ENCODE measurements around the gene ZNF266. TPM values are rescaled to one million over a fixed set of nuclear protein-coding genes. Genes with fewer than 3 reads are reported as not detected.

Gene ZNF266
- polyA plus RNA-seq, 1 donor, result 62.6 TPM

DNA sequence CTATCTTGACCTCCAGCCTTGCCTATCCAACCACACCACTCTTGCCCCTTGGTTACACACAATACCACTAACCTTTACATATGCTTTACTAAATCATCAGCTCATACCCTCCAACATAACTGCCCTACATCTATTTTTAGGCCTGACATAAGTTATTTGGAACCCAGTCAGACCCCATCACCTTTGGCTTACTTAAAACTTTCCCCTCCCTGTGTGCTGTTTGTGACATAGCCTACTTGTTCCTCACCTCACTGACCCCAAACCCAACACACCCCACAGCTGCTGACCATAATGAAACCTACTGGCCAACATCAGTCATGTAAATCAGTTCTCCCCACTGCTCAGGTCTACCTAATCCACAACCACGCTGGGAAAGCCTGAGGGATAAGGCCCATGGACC lies 4.9 kb downstream of the ZNF266 start:
- peaks cover 5% of the 10 kb centered on the region for H3K9me3 ChIP-seq (ENCODE audit: control insufficient read depth, low read depth, low read length)
- H3K27me3 ChIP-seq (ENCODE audit: control insufficient read depth, insufficient read depth, low read length), result no peaks in the 10 kb centered on the region
- no peak for DNase-seq
- WGBS (ENCODE audit: insufficient coverage, low lambda C conversion rate), result no CpG with 5 or more reads among the region's 1 CpG
- peaks cover 44% of the 10 kb centered on the region for H3K36me3 ChIP-seq (ENCODE audit: control insufficient read depth, insufficient read depth, low read length)
- no peak overlapping the region for H3K4me3 ChIP-seq (ENCODE audit: low read length)
- no peaks in the 10 kb centered on the region for H3K4me1 ChIP-seq (ENCODE audit: control insufficient read depth, insufficient read depth, low read length)
- H3K27ac ChIP-seq (ENCODE audit: low read length), result no peak overlapping the region

DNA sequence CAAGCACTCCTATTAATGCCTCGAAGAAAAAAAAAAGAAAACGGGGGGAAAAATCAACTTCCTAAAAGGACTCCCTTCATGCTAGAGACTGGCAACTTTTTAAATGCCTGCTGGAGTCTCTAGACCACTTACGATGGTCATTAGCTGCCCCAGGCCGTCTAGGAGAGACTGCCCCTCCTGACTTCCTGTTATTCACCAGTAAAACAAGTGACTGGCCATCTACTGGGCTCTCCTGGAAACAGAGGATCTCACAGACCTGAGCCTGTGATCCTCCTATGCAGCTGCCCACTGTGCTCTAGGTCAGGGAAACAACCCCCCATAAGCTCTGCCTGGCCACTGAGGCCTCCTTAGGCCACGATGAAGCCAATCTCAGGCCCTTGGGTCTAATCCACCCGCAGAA lies 7.4 kb downstream of the ZNF266 start:
- DNase-seq, result no peak
- WGBS (ENCODE audit: insufficient coverage, low lambda C conversion rate), result 100% methylated on average over 2 of the region's 6 CpGs
- Histone ChIP-seq H3K9me3 (ENCODE audit: control insufficient read depth, low read depth, low read length) (peaks cover 8% of the 10 kb centered on the region), H3K4me1 (ENCODE audit: control insufficient read depth, insufficient read depth, low read length) (no peaks in the 10 kb centered on the region), H3K27ac (ENCODE audit: low read length) (no peak overlapping the region), H3K4me3 (ENCODE audit: low read length) (no peak overlapping the region), H3K27me3 (ENCODE audit: control insufficient read depth, insufficient read depth, low read length) (no peaks in the 10 kb centered on the region), H3K36me3 (ENCODE audit: control insufficient read depth, insufficient read depth, low read length) (peaks cover 61% of the 10 kb centered on the region)

DNA sequence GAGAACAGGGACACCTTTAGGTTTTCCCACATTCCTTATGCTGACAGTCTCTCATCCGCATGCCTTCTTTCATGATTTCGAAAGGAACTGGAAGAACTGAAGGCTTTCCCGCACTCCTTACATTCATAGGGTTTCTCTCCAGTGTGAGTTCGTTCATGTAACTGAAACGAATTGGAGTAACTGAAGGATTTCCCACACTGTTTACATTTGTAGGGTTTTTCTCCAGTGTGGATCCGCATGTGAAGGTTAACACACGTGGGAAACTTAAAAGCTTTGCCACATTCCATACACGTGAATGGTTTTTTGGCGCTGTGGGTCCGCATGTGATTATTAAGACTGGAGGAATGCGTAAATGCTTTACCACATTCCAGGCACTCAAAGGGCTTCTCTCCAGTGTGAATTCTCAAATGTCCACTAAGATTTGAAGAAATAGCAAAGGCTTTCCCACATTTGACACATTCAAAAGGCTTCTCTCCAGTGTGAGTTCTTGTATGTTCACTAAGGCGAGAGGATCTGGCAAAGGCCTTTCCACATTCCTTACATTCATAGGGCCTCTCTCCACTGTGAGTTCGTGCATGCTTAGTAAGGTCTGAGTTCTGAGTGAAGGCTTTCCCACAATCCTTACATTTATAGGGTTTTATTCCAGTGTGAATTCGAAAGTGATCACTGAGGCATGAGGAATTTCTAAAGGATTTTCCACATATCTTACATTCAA lies 22.0 kb downstream of the ZNF266 start:
- Histone ChIP-seq H3K27ac (ENCODE audit: low read length) (no peak overlapping the region), H3K4me3 (ENCODE audit: low read length) (no peak overlapping the region), H3K9me3 (ENCODE audit: control insufficient read depth, low read depth, low read length) (peaks cover 49% of the 10 kb centered on the region), H3K4me1 (ENCODE audit: control insufficient read depth, insufficient read depth, low read length) (no peaks in the 10 kb centered on the region), H3K27me3 (ENCODE audit: control insufficient read depth, insufficient read depth, low read length) (no peaks in the 10 kb centered on the region), H3K36me3 (ENCODE audit: control insufficient read depth, insufficient read depth, low read length) (peaks cover 52% of the 10 kb centered on the region)
- 100% methylated on average over 5 of the region's 14 CpGs for WGBS (ENCODE audit: insufficient coverage, low lambda C conversion rate)
- no peak for DNase-seq

DNA sequence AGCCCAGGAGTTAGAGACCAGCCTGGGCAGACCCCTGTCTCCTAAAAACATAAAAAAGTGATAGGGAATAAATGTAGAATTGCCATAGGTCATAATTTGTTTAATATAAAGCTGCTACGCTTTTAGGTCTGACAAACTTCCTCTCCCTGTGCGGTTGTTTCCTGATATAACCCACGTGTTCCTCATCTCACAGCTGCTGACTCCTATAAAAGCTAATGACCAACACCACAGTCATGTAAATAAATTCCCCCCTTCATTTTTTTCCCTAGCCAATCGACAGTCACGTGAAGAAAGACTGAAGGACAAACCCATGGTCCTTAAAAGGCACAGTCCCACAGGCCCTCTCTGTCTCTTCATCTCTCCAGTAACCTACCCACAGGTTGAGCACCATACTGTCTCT lies 27.5 kb downstream of the ZNF266 start:
- DNase-seq, result no peak
- H3K36me3 ChIP-seq (ENCODE audit: control insufficient read depth, insufficient read depth, low read length), result peaks cover 5% of the 10 kb centered on the region
- no peak overlapping the region for H3K4me3 ChIP-seq (ENCODE audit: low read length)
- H3K9me3 ChIP-seq (ENCODE audit: control insufficient read depth, low read depth, low read length), result peaks cover 46% of the 10 kb centered on the region
- WGBS (ENCODE audit: insufficient coverage, low lambda C conversion rate), result 80% methylated on average over 1 of the region's 5 CpGs
- no peak overlapping the region for H3K27ac ChIP-seq (ENCODE audit: low read length)
- H3K4me1 ChIP-seq (ENCODE audit: control insufficient read depth, insufficient read depth, low read length), result peaks cover 4% of the 10 kb centered on the region
- H3K27me3 ChIP-seq (ENCODE audit: control insufficient read depth, insufficient read depth, low read length), result no peaks in the 10 kb centered on the region

DNA sequence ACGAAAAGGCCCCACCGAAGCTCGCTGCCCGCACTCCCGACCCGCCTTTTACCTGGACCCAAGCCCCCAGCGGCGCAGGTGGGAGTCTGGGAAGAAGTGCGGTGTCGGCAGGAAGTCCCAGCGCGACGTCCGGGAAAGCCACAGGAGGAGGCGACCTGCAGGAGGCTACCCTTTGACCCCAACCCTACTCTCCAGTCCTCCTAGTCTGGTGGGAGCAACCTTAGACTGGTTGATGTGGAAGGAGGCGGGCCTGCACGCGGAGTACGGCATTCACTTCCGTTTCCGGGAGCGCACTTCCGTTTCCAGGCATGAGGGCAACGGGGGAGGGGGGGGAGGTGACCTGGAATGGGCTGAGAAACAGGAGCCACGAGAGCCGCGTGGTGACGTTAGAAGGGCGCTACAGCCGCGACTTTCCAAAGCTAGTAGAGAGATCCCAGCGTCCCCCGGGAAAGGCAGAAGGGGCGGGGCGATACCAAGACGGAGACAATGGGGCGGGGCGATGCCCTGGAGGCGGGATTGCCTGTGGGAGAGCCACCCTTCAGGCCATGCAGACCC lies 28.5 kb downstream of the ZNF266 start:
- peaks cover 4% of the 10 kb centered on the region for H3K4me1 ChIP-seq (ENCODE audit: control insufficient read depth, insufficient read depth, low read length)
- H3K27ac ChIP-seq (ENCODE audit: low read length), result no peak overlapping the region
- WGBS (ENCODE audit: insufficient coverage, low lambda C conversion rate), result no CpG with 5 or more reads among the region's 39 CpGs
- no peaks in the 10 kb centered on the region for H3K27me3 ChIP-seq (ENCODE audit: control insufficient read depth, insufficient read depth, low read length)
- peak overlapping the region; percentile 58 for H3K4me3 ChIP-seq (ENCODE audit: low read length)
- peaks cover 39% of the 10 kb centered on the region for H3K9me3 ChIP-seq (ENCODE audit: control insufficient read depth, low read depth, low read length)
- no peaks in the 10 kb centered on the region for H3K36me3 ChIP-seq (ENCODE audit: control insufficient read depth, insufficient read depth, low read length)
- peak; percentile 71 to 83 for DNase-seq

DNA sequence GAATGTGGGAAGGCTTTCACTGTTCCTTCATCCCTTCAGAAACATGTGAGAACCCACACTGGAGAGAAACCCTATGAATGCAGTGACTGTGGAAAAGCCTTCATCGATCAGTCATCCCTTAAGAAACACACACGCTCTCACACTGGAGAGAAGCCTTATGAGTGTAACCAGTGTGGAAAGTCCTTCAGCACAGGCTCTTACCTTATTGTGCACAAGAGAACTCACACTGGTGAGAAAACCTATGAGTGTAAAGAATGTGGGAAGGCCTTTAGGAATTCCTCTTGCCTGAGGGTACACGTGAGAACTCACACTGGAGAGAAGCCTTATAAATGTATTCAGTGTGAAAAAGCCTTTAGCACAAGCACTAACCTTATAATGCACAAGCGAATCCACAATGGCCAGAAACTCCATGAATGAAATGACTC lies 54.0 kb downstream of the ZNF266 start:
- no peaks in the 10 kb centered on the region for H3K4me1 ChIP-seq (ENCODE audit: control insufficient read depth, insufficient read depth, low read length)
- no peaks in the 10 kb centered on the region for H3K27me3 ChIP-seq (ENCODE audit: control insufficient read depth, insufficient read depth, low read length)
- no peak overlapping the region for H3K4me3 ChIP-seq (ENCODE audit: low read length)
- H3K9me3 ChIP-seq (ENCODE audit: control insufficient read depth, low read depth, low read length), result peaks cover 39% of the 10 kb centered on the region
- peaks cover 79% of the 10 kb centered on the region for H3K36me3 ChIP-seq (ENCODE audit: control insufficient read depth, insufficient read depth, low read length)
- DNase-seq, result no peak
- 100% methylated on average over 1 of the region's 4 CpGs for WGBS (ENCODE audit: insufficient coverage, low lambda C conversion rate)
- no peak overlapping the region for H3K27ac ChIP-seq (ENCODE audit: low read length)

DNA sequence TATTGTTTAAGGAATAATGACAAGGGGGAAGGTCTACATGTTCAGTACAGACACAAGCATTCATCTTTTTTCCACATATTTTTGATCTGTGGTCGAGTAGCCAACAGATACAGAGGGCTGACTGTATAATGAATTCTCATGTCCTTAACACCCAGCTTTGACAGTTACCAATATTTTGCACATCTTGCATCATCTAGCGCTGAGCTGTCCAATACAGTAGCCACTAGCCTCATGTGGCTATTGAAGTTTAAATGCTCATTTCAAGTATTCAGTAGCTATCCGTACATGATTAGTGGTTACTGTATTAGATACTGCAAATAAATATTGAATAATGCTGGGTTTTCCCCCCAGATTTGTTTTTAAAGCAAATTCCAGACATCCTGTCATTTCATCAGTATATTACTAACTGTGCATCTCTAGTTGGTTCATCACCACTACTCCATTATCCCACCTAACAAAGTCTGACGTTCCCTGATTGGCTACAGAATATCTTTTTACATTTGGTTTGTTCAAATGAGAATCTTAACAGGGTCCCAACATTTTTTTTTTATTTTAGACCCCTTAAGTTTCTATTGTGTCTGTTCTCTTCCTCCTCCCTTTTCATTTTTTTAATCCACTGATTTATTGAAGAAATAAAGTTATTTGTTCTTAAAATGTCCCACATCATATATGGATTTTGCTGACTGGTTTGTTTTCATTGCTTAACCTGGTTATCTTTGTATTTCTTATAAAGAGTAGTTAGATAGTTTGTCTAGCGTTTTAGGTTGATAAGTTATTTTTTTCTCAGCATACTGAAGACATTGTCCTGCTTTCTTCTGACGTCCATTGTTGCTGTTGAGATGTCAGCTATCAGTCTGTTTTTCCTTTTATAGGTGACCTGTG lies 64.4 kb downstream of the ZNF266 start:
- WGBS (ENCODE audit: insufficient coverage, low lambda C conversion rate), result 90% methylated on average over 3 of the region's 6 CpGs
- no peak overlapping the region for H3K27ac ChIP-seq (ENCODE audit: low read length)
- peaks cover 23% of the 10 kb centered on the region for H3K9me3 ChIP-seq (ENCODE audit: control insufficient read depth, low read depth, low read length)
- H3K27me3 ChIP-seq (ENCODE audit: control insufficient read depth, insufficient read depth, low read length), result no peaks in the 10 kb centered on the region
- no peaks in the 10 kb centered on the region for H3K4me1 ChIP-seq (ENCODE audit: control insufficient read depth, insufficient read depth, low read length)
- no peak overlapping the region for H3K4me3 ChIP-seq (ENCODE audit: low read length)
- DNase-seq, result no peak
- peaks cover 3% of the 10 kb centered on the region for H3K36me3 ChIP-seq (ENCODE audit: control insufficient read depth, insufficient read depth, low read length)

DNA sequence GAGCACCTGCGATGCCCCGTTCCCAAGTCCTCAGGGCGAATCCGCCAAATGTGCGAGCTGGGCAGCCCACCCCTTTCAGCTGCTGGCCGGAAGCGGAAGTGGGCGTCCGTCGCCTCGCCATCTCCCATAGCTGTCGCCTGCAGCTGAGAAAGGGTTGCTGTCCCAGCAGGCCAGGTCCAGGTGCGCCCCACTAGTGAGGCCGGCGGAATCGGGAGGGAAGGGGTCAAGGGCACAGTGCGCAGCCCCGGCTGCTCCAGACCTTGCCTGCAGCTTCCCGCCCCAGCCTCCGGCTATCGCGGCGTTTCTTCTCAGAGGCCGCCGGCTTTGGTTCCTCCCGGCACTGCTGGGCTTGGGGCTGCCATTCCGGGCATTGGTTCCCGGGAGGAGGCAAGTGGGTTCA lies 72.5 kb downstream of the ZNF266 start, which contains the start of gene ZNF177:
ZNF177 (plus strand) TSS at position 109 of the 400 bp plus-strand sequence. CDS start 15,299 bp downstream, outside the sequence.
- H3K27me3 ChIP-seq (ENCODE audit: control insufficient read depth, insufficient read depth, low read length), result no peaks in the 10 kb centered on the region
- no peak within 1 kb of the TSS for H3K27ac ChIP-seq (ENCODE audit: low read length)
- peak within 1 kb of the TSS; percentile 46 for H3K4me3 ChIP-seq (ENCODE audit: low read length)
- H3K9me3 ChIP-seq (ENCODE audit: control insufficient read depth, low read depth, low read length), result peaks cover 10% of the 10 kb centered on the region
- DNase-seq, result peak; percentile 7 to 43
- H3K36me3 ChIP-seq (ENCODE audit: control insufficient read depth, insufficient read depth, low read length), result peaks cover 4% of the 10 kb centered on the region
- WGBS (ENCODE audit: insufficient coverage, low lambda C conversion rate), result no CpG with 5 or more reads among the region's 28 CpGs
- H3K4me1 ChIP-seq (ENCODE audit: control insufficient read depth, insufficient read depth, low read length), result peaks cover 2% of the 10 kb centered on the region
